NCI-H526 treated with DMSO at 0.1 percent for 48 hours (cell line): ENCODE measurements around the gene RPL13A.

Source experiments
- DNase-seq: peaks from one replicate; lab custom pipeline; 2025; lab: John Stamatoyannopoulos, UW

The RPL13A gene

GRCh38 chr19:49486232-49486631 lies 1.2 kb upstream of the RPL13A start:
- no peak for DNase-seq

- no peak for DNase-seq
Observed at GRCh38 chr19:49486710-49487276, 615 bp upstream of the RPL13A start.

GRCh38 chr19:49488046-49488862 lies 846 bp downstream of the RPL13A start:
- no peak for DNase-seq

GRCh38 chr19:49488863-49489537 lies 1.6 kb downstream of the RPL13A start:
- no peak for DNase-seq

GRCh38 chr19:49489601-49490167 lies 2.3 kb downstream of the RPL13A start:
- DNase-seq: no peak

- DNase-seq: no peak
Observed at GRCh38 chr19:49490287-49491029, 3.0 kb downstream of the RPL13A start.

GRCh38 chr19:49491030-49491803 lies 3.8 kb downstream of the RPL13A start:
- DNase-seq: no peak

- no peak for DNase-seq
Observed at GRCh38 chr19:49491804-49492572, 4.6 kb downstream of the RPL13A start.

GRCh38 chr19:49492573-49493405 lies 5.4 kb downstream of the RPL13A start:
- no peak for DNase-seq

GRCh38 chr19:49496574-49497008 lies 9.2 kb downstream of the RPL13A start:
- no peak for DNase-seq

GRCh38 chr19:49497047-49497788 lies 9.8 kb downstream of the RPL13A start:
- no peak for DNase-seq

GRCh38 chr19:49497789-49498103 lies 10.3 kb downstream of the RPL13A start:
- no peak for DNase-seq

- no peak for DNase-seq
Observed at GRCh38 chr19:49498475-49498874, 11.1 kb downstream of the RPL13A start.

GRCh38 chr19:49499030-49499670 lies 11.7 kb downstream of the RPL13A start:
- no peak for DNase-seq

- DNase-seq: peak; percentile 61
Observed at GRCh38 chr19:49502866-49503581, 15.6 kb downstream of the RPL13A start.

GRCh38 chr19:49503582-49503962 lies 16.2 kb downstream of the RPL13A start:
- DNase-seq: no peak

- DNase-seq: peak; percentile 43
Observed at GRCh38 chr19:49506575-49507105, 19.2 kb downstream of the RPL13A start.
